Activated CD4-positive, alpha-beta T cell treated with anti-CD3 and anti-CD28 coated beads, Interleukin-10, Interleukin-2, amounts not matched to agents 100 ng/mL and 50 ng/mL, durations not matched to agents 16 hours and 8 hours (primary cell): ENCODE results near the gene MBD5.
A peak's percentile ranks its signal among the peaks of the same experiment; 100 is the strongest.

Source experiments
- DNase-seq: peaks from one replicate; pipeline ENCODE4 v3.0.0-alpha.2; 2020

MBD5 gene

DNA sequence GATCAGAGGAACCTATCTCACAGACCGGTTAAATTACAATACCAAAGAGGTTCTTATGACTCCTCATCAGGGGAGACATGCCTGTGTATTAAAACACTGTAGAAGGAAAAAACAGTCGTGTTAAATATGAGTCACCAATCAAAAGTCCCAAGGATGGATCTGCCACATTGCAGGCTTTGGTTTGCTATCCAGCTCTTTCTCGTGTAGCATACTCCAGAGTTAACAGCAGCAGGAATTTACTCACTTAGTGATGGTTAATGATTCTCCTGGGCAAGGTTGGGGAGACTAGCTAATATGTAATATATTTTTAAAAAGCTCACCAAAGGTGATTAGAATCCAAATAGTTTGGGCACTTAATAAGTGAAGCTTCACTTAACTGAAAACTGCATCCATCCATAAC lies 109.7 kb downstream of the MBD5 start:
- no peak for DNase-seq

DNA sequence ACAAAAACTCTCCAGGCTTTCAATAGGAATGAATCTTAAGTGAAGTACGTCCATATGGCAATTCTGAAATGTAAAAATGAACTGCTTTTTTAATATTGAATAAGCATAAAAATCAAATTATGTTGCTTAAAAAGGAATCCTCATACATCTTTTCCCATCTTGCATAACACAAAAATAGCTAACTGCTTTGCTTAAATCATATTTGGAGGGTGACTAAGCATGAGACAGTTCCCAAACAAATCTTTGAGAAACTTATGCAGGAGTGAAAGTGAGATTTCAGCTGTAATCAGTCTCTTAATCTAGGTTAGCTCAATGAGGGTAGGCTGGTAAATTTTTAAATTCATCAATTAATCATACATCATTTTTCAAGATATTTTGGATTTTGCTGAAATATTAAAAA lies 111.5 kb downstream of the MBD5 start:
- DNase-seq = no peak

DNA sequence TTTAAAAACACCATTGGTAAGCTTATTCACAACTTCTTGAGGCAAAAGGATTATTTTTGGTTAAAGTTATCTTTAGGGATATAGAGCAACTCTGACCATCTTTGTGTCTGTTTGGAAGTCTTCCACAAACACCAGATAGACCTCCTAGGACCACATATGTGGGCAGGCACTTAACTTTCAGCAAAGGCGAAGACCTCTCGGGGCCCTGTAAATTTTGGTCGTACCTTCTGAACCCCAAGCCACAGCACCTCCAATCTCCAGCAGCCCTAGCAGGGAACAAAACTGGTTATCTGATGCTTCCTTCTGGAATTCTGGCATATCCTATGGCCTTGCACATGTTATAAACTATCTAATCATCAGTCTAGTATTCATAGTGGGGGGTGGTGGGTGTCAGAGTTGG lies 114.8 kb downstream of the MBD5 start:
- DNase-seq = no peak

- no peak for DNase-seq
Measured at GRCh38 chr2:148136441-148136840, 115.5 kb downstream of the MBD5 start.

- DNase-seq = no peak
Measured at GRCh38 chr2:148161909-148162435, 141.1 kb downstream of the MBD5 start.

DNA sequence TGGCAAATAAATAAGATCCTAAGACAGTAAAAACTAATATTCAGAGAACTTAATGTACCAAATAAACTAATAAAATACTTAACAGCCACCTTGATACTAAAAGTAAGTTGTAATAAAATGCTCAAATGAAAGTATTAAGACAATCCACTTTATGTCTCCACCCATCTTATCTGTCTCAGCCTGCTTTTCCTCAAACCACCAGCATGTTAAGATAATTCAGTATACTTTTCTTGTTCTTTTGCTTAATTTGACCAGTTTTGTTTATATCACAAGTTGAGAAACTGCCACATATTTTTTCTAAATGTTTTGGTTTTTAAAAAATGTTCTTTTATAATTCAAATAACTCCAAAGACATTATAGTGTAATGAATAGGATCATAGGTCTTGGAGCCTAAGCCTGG lies 142.0 kb downstream of the MBD5 start:
- DNase-seq = no peak

DNA sequence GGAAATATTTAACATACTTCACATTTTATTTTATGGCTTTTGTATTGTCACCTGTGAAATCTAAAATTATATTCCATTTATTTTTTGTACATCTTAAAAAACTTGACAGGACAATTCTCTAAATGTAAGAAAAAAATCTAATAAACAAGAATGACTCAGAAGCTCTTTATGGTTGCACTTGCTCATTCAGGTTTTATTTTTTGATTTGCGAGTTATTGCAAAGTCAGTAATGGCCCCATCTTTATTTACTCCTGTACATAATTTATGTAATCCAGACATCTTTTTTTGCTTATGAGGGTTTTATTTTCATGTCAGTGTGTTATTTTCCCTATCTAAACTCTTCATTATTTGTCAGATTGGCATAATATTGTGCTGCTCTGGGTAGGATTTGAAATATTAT lies 145.1 kb downstream of the MBD5 start:
- DNase-seq = no peak

DNA sequence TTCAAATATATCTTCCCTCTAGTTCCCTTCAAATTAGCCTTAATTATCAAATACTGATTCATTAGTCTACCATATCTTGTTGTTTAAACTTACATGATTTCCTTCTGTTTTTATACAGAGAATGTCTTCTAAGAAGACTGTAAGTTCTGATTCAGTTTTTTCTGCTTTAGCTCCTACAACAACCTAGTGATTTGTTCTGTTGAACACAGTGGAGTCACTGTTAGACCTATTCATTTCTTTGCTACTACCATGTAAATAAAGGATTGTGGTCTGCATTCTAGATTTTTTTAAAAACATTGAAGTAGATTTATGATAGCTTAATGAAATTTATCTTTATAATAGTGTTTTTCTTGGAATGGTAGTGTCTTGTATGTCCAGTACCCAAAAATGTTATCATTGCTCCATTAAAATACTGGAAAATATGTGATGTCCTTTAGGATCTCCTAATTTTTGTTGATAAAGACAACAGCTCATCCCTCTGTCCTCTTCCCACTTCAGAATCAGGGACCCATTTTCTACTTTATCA lies 146.4 kb downstream of the MBD5 start:
- no peak for DNase-seq

- no peak for DNase-seq
Measured at GRCh38 chr2:148167855-148168254, 147.0 kb downstream of the MBD5 start.

DNA sequence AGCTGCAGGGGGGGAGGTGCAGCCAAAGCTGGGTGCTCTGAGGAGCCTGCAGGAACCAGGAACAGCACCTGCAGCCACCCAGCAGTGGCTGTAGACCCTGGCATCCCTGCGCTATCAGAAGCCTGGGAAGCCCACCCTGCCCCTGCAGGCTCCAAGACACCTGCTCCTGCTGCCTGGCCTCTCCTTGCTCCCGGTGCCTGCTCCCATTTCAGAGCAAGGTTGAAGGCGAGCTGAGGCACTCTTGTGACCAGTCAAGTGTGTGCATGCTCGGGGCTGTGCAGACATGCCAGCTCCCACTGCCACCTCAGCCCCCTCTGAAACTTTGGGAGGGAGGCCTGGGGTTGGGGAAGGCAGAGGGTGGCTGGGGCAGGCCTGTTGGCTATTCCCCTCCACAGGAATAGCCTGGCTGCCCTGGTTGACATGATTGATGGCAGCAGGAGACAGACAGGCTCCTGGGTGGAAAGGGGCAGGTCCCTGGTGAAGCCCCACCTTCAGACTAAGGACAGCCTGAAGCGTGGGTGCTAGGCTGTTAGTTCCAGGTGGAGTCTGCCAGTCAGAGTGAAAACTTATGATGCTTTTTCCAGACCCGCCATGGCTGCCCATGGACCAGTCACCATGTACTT lies 151.4 kb downstream of the MBD5 start:
- DNase-seq = no peak

GRCh38 chr2:148173168-148173567 lies 152.3 kb downstream of the MBD5 start:
- DNase-seq = no peak

- DNase-seq = no peak
Measured at GRCh38 chr2:148177559-148177958, 156.7 kb downstream of the MBD5 start.

DNA sequence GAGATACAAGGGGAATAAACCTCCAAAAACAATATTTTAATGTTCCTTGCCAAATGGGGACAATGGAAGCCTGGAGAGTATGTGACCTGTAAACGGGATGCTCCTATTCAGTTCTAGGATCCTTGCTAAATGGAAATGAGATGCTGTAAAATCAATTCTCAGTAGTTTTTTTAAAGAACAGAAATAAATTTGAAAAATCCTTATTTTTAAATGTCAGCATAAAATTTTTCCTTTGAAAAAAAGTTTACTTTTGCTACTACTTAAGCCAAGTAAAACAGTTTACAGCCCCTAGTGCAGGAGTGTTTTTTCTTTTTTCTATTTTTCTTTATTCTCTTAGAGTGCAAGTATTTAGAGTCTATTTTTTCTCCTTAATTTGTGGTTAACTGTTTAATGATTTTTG lies 158.8 kb downstream of the MBD5 start:
- DNase-seq = no peak

- DNase-seq = no peak
Measured at GRCh38 chr2:148184976-148185375, 164.1 kb downstream of the MBD5 start.

DNA sequence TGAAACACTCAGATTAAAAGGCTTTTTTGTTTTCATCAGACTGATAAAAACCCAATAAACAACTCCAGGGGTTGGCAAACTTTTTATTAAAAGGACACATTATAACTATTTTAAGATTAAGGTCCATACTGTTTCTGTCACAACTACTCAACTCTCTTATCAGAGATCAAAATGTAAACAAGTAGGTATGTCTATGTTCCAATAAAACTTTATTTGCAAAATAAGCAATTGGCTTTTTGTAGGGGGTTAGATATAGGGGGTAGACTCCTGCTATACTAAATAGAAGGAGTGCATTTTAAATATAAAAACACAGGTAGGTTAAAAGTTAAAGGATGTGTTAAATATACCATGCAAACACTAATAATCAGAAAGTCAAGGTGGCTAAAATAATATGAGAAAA lies 174.0 kb downstream of the MBD5 start:
- no peak for DNase-seq

- DNase-seq = peak; percentile 41
Measured at GRCh38 chr2:148201075-148202004, 180.4 kb downstream of the MBD5 start.

- no peak for DNase-seq
Measured at GRCh38 chr2:148202237-148202636, 181.3 kb downstream of the MBD5 start.

GRCh38 chr2:148207111-148207510 lies 186.2 kb downstream of the MBD5 start:
- no peak for DNase-seq

GRCh38 chr2:148209603-148210002 lies 188.7 kb downstream of the MBD5 start:
- DNase-seq = peak; percentile 2

- DNase-seq = peak; percentile 0
Measured at GRCh38 chr2:148218326-148219075, 197.6 kb downstream of the MBD5 start.

GRCh38 chr2:148221166-148221565 lies 200.3 kb downstream of the MBD5 start:
- no peak for DNase-seq

GRCh38 chr2:148221926-148222325 lies 201.0 kb downstream of the MBD5 start:
- DNase-seq = no peak

GRCh38 chr2:148231858-148232257 lies 211.0 kb downstream of the MBD5 start:
- no peak for DNase-seq
